ENCODE results near the gene SYCP2L.
A peak's percentile ranks its signal among the peaks of the same experiment; 100 is the strongest.
"Not testable (repeated sequence)": the region's sequence is repeated elsewhere in the genome, so short reads cannot be mapped to it uniquely, and the experiment has no call there.

SYCP2L gene

GRCh38 chr6:11003297-11003696 is 116.4 kb downstream of the SYCP2L start:
- POLR2A ChIA-PET; CTCF ChIA-PET; H3K4me3 ChIP-seq (ENCODE audit: low read depth, low read length); H3K9me3 ChIP-seq (ENCODE audit: control insufficient read depth, insufficient read depth, low read depth, low read length); H3K27ac ChIP-seq (ENCODE audit: extremely low read depth, low read depth, low read length); H3K36me3 ChIP-seq (ENCODE audit: control insufficient read depth in 2 of 2, insufficient read depth in 1 of 2, low read length in 2 of 2): not testable (repeated sequence)
- peaks cover 13% of the 10 kb centered on the region; the same call in 1 of the 2 replicates for H3K4me1 ChIP-seq (ENCODE audit: control insufficient read depth, insufficient read depth, low read length)
- peak; percentile 93 for TF ChIP-seq ZNF146 (tag by site-specific recombination; IDR thresholded peaks at IDR 0.05)

GRCh38 chr6:11006061-11006460 is 119.2 kb downstream of the SYCP2L start:
- Histone ChIP-seq H3K9me3 (ENCODE audit: control insufficient read depth, insufficient read depth, low read depth, low read length) (no peaks in the 10 kb centered on the region), H3K4me3 (ENCODE audit: low read depth, low read length) (no peak overlapping the region), H3K36me3 (ENCODE audit: control insufficient read depth in 2 of 2, insufficient read depth in 1 of 2, low read length in 2 of 2) (peaks cover 4 to 5% of the 10 kb centered on the region in 2 experiments; a peak in 2 of 3 replicates), H3K27ac (ENCODE audit: extremely low read depth, low read depth, low read length) (no peak overlapping the region), H3K4me1 (ENCODE audit: control insufficient read depth, insufficient read depth, low read length) (peaks cover 18% of the 10 kb centered on the region)
- CTCF ChIA-PET, result interaction anchor here (0.8 to 1.7 kb wide), 3 partner anchors 51 to 166 kb away, joined by 3 to 4 read pairs (median 4); no protein-coding TSS in a partner anchor
- POLR2A ChIA-PET, result no interaction called here
- no peak for TF ChIP-seq ZNF18 (tag by site-specific recombination; IDR thresholded peaks at IDR 0.05)
- no peak for TF ChIP-seq SP7 (tag by site-specific recombination; IDR thresholded peaks at IDR 0.05)
- TF ChIP-seq ZNF623 (tag by site-specific recombination; IDR thresholded peaks at IDR 0.05), result no peak
- TF ChIP-seq ZNF518A (tag by site-specific recombination; conservative IDR thresholded peaks at IDR 0.05; ENCODE audit: low read depth), result no peak

GRCh38 chr6:11007715-11008608 is 121.1 kb downstream of the SYCP2L start:
- ChIA-PET POLR2A (interaction anchor here (0.6 kb wide), 1 partner anchor 262 kb away, joined by 5 read pairs; no protein-coding TSS in a partner anchor), CTCF (interaction anchor here (0.6 to 1.0 kb wide), 3 partner anchors 53 to 578 kb away, joined by 3 to 6 read pairs (median 3); no protein-coding TSS in a partner anchor)
- H3K27ac ChIP-seq (ENCODE audit: extremely low read depth, low read depth, low read length), result no peak overlapping the region
- no peaks in the 10 kb centered on the region for H3K9me3 ChIP-seq (ENCODE audit: control insufficient read depth, insufficient read depth, low read depth, low read length)
- no peak overlapping the region for H3K4me3 ChIP-seq (ENCODE audit: low read depth, low read length)
- no peak for TF ChIP-seq ZNF354C (tag by site-specific recombination; IDR thresholded peaks at IDR 0.05; ENCODE audit: borderline replicate concordance, low read depth)
- 0 out of 2 replicates have a peak, but pooled peaks have one; percentile 20 for TF ChIP-seq OVOL3 (tag by site-specific recombination; IDR thresholded peaks at IDR 0.05)
- peak; percentile 14; the same call in 1 of the 2 replicates for TF ChIP-seq GLI2 (tag by site-specific recombination; IDR thresholded peaks at IDR 0.05; ENCODE audit: borderline replicate concordance, low read depth)
- no peak for TF ChIP-seq ZNF513 (tag by site-specific recombination; IDR thresholded peaks at IDR 0.05)
- peak; percentile 66; the same call in 1 of the 2 replicates for TF ChIP-seq SP7 (tag by site-specific recombination; IDR thresholded peaks at IDR 0.05)
- 0 out of 2 replicates have a peak, but pooled peaks have one; percentile 4 for TF ChIP-seq ZNF555 (tag by site-specific recombination; conservative IDR thresholded peaks at IDR 0.05)
- peak; percentile 26; the same call in 1 of the 2 replicates for TF ChIP-seq ZNF366 (tag by site-specific recombination; conservative IDR thresholded peaks at IDR 0.05)
- H3K36me3 ChIP-seq (ENCODE audit: control insufficient read depth in 2 of 2, insufficient read depth in 1 of 2, low read length in 2 of 2), result peaks cover 0 to 4% of the 10 kb centered on the region in 2 experiments; a peak in 1 of 3 replicates
- H3K4me1 ChIP-seq (ENCODE audit: control insufficient read depth, insufficient read depth, low read length), result peaks cover 27% of the 10 kb centered on the region
